HFFc6 (cell line): ENCODE data around the gene MRPS14. TPM values are rescaled to one million over a fixed set of nuclear protein-coding genes. Genes with fewer than 3 reads are reported as not detected.

Source experiments
- DNase-seq: peaks from one replicate; pipeline ENCODE4 v3.0.0-alpha.2; 2018
- H3K27ac Mint-ChIP-seq: 2 replicates; pipeline ENCODE4 v1.8.0; 2020; ENCODE audit warnings: mild to moderate bottlenecking, mixed read lengths
- H3K27me3 Mint-ChIP-seq: 2 replicates; pipeline ENCODE4 v1.8.0; 2021; ENCODE audit warnings: mild to moderate bottlenecking, moderate library complexity, mixed read lengths; ENCODE audit not compliant: insufficient read depth
- H3K36me3 Mint-ChIP-seq: 2 replicates; pipeline ENCODE4 v1.8.0; 2021; ENCODE audit warnings: low read depth, mixed read lengths
- H3K4me1 Mint-ChIP-seq: 2 replicates; pipeline ENCODE4 v1.8.0; 2020; ENCODE audit warnings: low read depth, mixed read lengths
- H3K4me3 Mint-ChIP-seq: 2 replicates; pipeline ENCODE4 v1.8.0; 2020; ENCODE audit warnings: mild to moderate bottlenecking, moderate library complexity, mixed read lengths
- H3K9me3 Mint-ChIP-seq: 2 replicates; pipeline ENCODE4 v1.8.0; 2020; ENCODE audit warnings: mild to moderate bottlenecking, mixed read lengths
- total RNA-seq, 6 experiments: library from RNA; stranded (reverse); fragmentation: NEBNext Ultra II Directional; extraction: Animal tissue kit (Norgen Biotek cat#: 25700); gene quantifications; 2 replicates in 1 of 6; 3 replicates in 5 of 6; pipeline ENCODE4 v1.2.3, GENCODE V29; 2021
- TF ChIP-seq, protein P1 (sequence below): fragments of 200-600 bp; sonication (generic); IDR thresholded peaks from 2 replicates; pipeline ENCODE4 v1.5.0; 2021; ENCODE audit warnings: antibody characterized with exemption, mild to moderate bottlenecking

The MRPS14 gene
- total RNA-seq, 6 experiments from 2014 or later: 30.1 to 43.4 (median 36.6) TPM

DNA sequence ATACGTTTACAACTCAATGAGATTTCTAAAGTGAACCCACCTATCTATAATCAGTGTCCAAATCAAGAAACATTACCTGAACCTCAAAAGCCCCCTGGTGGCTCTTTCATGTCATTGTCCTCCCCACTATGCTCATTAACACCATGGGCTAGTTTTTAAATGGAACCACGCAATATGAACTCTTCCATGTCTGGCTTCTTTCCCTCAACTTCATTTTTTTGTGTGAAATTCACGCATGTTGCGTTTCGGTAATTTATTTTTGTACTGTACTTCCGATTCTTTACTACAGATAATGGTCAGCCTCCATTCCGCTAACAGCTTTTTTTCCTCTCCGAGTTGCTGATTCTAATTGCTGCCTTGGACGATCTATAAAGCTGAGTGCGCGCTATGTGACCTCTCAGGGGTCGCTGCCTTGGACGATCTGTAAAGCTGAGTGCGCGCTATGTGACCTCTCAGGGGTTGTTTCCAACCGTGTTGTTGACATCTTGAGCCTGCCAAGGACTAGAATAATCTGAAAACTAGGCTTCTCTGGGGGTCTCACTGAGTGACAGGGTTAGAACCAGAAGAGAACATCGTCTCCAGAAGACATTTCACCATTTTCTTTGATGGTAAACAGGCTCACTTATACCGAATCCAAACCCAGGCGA, 24.5 kb downstream of the MRPS14 start:
- H3K4me1 Mint-ChIP-seq: peaks cover 65% of the 10 kb centered on the region
- H3K36me3 Mint-ChIP-seq: peaks cover 11% of the 10 kb centered on the region
- H3K27ac Mint-ChIP-seq: no peak overlapping the region
- H3K9me3 Mint-ChIP-seq: no peaks in the 10 kb centered on the region
- TF ChIP-seq, protein P1, sequence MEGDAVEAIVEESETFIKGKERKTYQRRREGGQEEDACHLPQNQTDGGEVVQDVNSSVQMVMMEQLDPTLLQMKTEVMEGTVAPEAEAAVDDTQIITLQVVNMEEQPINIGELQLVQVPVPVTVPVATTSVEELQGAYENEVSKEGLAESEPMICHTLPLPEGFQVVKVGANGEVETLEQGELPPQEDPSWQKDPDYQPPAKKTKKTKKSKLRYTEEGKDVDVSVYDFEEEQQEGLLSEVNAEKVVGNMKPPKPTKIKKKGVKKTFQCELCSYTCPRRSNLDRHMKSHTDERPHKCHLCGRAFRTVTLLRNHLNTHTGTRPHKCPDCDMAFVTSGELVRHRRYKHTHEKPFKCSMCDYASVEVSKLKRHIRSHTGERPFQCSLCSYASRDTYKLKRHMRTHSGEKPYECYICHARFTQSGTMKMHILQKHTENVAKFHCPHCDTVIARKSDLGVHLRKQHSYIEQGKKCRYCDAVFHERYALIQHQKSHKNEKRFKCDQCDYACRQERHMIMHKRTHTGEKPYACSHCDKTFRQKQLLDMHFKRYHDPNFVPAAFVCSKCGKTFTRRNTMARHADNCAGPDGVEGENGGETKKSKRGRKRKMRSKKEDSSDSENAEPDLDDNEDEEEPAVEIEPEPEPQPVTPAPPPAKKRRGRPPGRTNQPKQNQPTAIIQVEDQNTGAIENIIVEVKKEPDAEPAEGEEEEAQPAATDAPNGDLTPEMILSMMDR: peak; percentile 89
- H3K4me3 Mint-ChIP-seq: no peak overlapping the region
- peaks cover 4% of the 10 kb centered on the region; the same call in 1 of the 2 replicates for H3K27me3 Mint-ChIP-seq
- DNase-seq: no peak

DNA sequence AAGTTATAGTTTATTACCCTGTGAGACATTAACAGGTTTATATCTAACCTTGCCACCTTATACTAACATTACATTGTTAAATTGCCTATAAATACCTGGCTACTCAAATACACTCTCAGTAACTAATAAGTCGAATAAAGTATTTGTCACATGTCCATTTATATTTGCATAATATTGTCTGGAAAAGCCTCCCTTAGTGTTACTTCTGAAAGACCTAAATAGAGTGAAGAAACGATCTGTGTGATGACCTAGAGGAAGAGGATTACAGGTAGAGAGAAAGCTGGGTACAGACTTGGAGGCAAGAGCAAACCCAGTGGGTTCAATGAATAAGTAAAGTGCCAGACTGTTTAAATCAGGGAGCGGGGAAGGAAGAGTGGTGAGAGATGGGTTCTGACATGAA, 26.2 kb downstream of the MRPS14 start:
- Mint-ChIP-seq H3K9me3 (no peaks in the 10 kb centered on the region), H3K4me1 (peaks cover 48% of the 10 kb centered on the region), H3K36me3 (peaks cover 7% of the 10 kb centered on the region), H3K4me3 (no peak overlapping the region), H3K27ac (peak overlapping the region; percentile 4), H3K27me3 (peaks cover 4% of the 10 kb centered on the region; the same call in 1 of the 2 replicates)
- no peak for DNase-seq
- TF ChIP-seq, protein P1: no peak

DNA sequence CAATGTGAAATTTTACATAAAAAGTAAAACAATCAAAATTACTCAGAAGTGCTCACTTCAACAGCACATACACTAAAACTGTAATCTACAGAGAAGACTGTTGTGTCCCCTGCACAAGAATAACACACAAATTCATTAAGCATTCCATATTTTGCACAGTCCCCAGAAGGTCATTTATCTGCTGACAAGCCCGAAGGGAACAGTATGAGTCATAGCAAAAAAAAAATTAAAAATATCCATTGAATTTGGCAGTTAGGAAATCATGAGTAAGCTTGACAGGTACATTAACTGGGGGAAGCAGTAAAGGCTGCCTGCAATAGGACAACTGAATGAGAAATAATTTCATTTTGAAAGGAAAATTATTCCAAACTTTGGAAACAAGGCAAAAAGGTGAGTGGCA, 26.7 kb downstream of the MRPS14 start:
- peak; percentile 12 for DNase-seq
- no peak overlapping the region for H3K4me3 Mint-ChIP-seq
- H3K27me3 Mint-ChIP-seq: peaks cover 4% of the 10 kb centered on the region; the same call in 1 of the 2 replicates

DNA sequence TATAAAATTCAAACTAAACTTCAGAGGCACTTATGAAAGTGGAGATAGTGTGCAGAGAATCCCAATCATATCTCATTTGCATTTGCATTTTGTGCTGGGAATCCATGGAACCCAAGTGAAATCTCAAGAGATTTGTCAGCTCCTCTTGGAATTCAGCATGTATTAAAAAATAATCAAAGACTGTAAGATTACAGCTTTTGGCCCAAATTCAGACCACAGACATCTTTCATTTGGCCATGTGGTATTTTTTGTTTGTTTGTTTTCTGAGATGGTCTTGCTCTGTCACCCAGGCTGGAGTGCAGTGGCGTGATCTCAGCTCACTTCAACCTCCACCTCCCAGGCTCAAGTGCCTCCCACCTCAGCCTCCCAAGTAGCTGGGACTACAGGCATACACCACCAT, 27.3 kb downstream of the MRPS14 start:
- Mint-ChIP-seq H3K4me1 (peaks cover 46% of the 10 kb centered on the region), H3K36me3 (peaks cover 6% of the 10 kb centered on the region; the same call in 1 of the 2 replicates), H3K27me3 (peaks cover 4% of the 10 kb centered on the region; the same call in 1 of the 2 replicates), H3K9me3 (no peaks in the 10 kb centered on the region), H3K27ac (peak overlapping the region; percentile 45; the same call in 1 of the 2 replicates), H3K4me3 (no peak overlapping the region)
- peak; percentile 45 for DNase-seq
- TF ChIP-seq, protein P1: no peak

More for the DNA sequence above, 26.7 kb downstream of the MRPS14 start:
- Mint-ChIP-seq H3K4me1 (peaks cover 46% of the 10 kb centered on the region), H3K9me3 (no peaks in the 10 kb centered on the region), H3K36me3 (peaks cover 6% of the 10 kb centered on the region; the same call in 1 of the 2 replicates), H3K27ac (peak overlapping the region; percentile 45; the same call in 1 of the 2 replicates)
- TF ChIP-seq, protein P1: no peak

DNA sequence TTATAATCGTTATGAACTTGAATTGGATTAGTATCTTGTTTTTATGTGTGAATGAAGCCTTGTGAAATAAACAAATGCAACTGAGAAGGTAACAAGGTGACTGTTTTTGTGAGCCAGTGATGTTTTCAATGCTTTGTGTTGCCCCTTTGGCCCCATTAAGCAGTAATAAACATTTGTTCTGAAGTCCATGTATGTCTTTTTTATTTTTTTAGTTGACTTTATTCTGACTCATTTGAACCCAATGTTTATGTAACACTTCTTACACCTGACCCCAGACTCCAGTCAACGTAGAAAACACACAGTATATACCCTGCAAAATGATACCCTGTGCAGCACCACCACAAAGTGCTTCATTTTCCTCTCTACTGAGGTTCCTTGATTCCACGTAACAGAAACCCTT, 28.1 kb downstream of the MRPS14 start:
- Mint-ChIP-seq H3K4me1 (peaks cover 49% of the 10 kb centered on the region), H3K27ac (no peak overlapping the region), H3K27me3 (peaks cover 3% of the 10 kb centered on the region; the same call in 1 of the 2 replicates), H3K9me3 (no peaks in the 10 kb centered on the region), H3K36me3 (peaks cover 6% of the 10 kb centered on the region; the same call in 1 of the 2 replicates), H3K4me3 (no peak overlapping the region)
- TF ChIP-seq, protein P1: no peak
- DNase-seq: no peak
